Measurements from ENCODE around the gene RHOV. TPM values are rescaled to one million over a fixed set of nuclear protein-coding genes. Genes with fewer than 3 reads are reported as not detected.

RHOV gene
- total RNA-seq, 4 donors from 2014 or later = 0.76 TPM; not detected in 3

- intact Hi-C loops (cut with DNase I; ENCODE audit: low total_unique reads) = no loop called here
- TF ChIP-seq POLR2A (IDR thresholded peaks at IDR 0.05) (no peak), CTCF (IDR thresholded peaks at IDR 0.05) (peak in 3 of 4 experiments; percentile 28 to 58 (median 33))
- peak; percentile 48 for DNase-seq
Measured at GRCh38 chr15:40894681-40895448, 20.8 kb upstream of the RHOV start.

GRCh38 chr15:40893733-40894680, 20.0 kb upstream of the RHOV start, which contains the start of gene VPS18:
Gene VPS18 (plus strand): TSS chr15:40894450. CDS start chr15:40894769, 319 bp downstream.
- no peaks in the 10 kb centered on the region for H3K27me3 ChIP-seq
- intact Hi-C loops (cut with DNase I; ENCODE audit: low total_unique reads) = no loop called here
- no peaks in the 10 kb centered on the region for H3K9me3 ChIP-seq
- H3K4me3 ChIP-seq = peak within 1 kb of the TSS; percentile 59 to 83
- DNase-seq = peak; percentile 98 to 100
- H3K36me3 ChIP-seq = no peaks in the 10 kb centered on the region
- no peaks in the 10 kb centered on the region for H3K4me1 ChIP-seq
- H3K27ac ChIP-seq = peak within 1 kb of the TSS; percentile 86 to 91
- TF ChIP-seq CTCF (IDR thresholded peaks at IDR 0.05) (peak; percentile 93 to 98 (median 98)), POLR2A (IDR thresholded peaks at IDR 0.05) (peak; percentile 62 to 75)

More at GRCh38 chr15:40894681-40895448, 20.8 kb upstream of the RHOV start:
- peak overlapping the region; percentile 86 to 91 for H3K27ac ChIP-seq
- no peaks in the 10 kb centered on the region for H3K27me3 ChIP-seq
- no peaks in the 10 kb centered on the region for H3K36me3 ChIP-seq
- no peaks in the 10 kb centered on the region for H3K9me3 ChIP-seq
- H3K4me1 ChIP-seq = no peaks in the 10 kb centered on the region
- peak overlapping the region; percentile 59 to 83 for H3K4me3 ChIP-seq

- H3K4me3 ChIP-seq = no peak overlapping the region
- no peaks in the 10 kb centered on the region for H3K4me1 ChIP-seq
- no peaks in the 10 kb centered on the region for H3K9me3 ChIP-seq
- H3K36me3 ChIP-seq = no peaks in the 10 kb centered on the region
- no peak for TF ChIP-seq POLR2A (IDR thresholded peaks at IDR 0.05)
- no peak for TF ChIP-seq CTCF (IDR thresholded peaks at IDR 0.05)
- H3K27me3 ChIP-seq = no peaks in the 10 kb centered on the region
- intact Hi-C loops (cut with DNase I; ENCODE audit: low total_unique reads) = no loop called here
- H3K27ac ChIP-seq = peak overlapping the region; percentile 86 to 91
- no peak for DNase-seq
Measured at GRCh38 chr15:40893019-40893670, 19.1 kb upstream of the RHOV start.

- TF ChIP-seq POLR2A (IDR thresholded peaks at IDR 0.05) (no peak), CTCF (IDR thresholded peaks at IDR 0.05) (no peak)
- no peak for DNase-seq
- Histone ChIP-seq H3K4me1 (no peaks in the 10 kb centered on the region), H3K36me3 (no peaks in the 10 kb centered on the region), H3K4me3 (no peak overlapping the region), H3K27me3 (no peaks in the 10 kb centered on the region), H3K9me3 (no peaks in the 10 kb centered on the region), H3K27ac (no peak overlapping the region)
- intact Hi-C loops (cut with DNase I; ENCODE audit: low total_unique reads) = no loop called here
Measured at GRCh38 chr15:40892447-40893012, 18.5 kb upstream of the RHOV start.
